ENCODE data around the gene COL28A1.

GRCh38 chr7:7324698-7325097 is 211.0 kb downstream of the COL28A1 start:
- TF ChIP-seq POLR2AphosphoS5 (IDR thresholded peaks at IDR 0.05; ENCODE audit: low read depth, low read length) (no peak), TAF1 (IDR thresholded peaks at IDR 0.05; ENCODE audit: borderline replicate concordance, low read depth, low read length) (no peak), POLR2A (IDR thresholded peaks at IDR 0.05; ENCODE audit: low read depth, low read length) (no peak)

Measured in GM12892 (cell line).